ENCODE results near the gene SEMA3E. TPM values are rescaled to one million over a fixed set of nuclear protein-coding genes. Genes with fewer than 3 reads are reported as not detected.

The SEMA3E gene
- total RNA-seq, 5 donors from 2014 or later (not counting 1 experiment from before 2014, with no cell fraction given) = not detected

DNA sequence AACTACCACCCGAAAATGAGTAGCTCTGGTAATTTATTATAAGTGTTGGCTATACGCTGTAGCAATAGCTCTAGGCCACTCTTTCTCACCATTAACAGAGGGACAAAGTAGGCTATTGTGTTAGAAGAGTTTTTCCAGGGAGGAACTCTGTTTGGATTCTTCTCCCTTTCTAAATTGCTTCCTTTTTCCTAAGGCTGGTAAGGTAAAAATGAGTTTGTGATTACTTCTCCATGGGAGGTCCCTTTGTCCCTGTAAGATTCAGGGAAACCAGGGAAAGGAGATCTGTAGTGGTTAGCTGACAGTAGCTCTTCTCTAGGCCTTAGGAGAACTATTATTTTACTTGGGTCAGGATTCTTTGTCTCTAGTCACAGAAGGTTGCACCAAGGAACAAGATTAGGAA, 23.2 kb upstream of the SEMA3E start:
- Mint-ChIP-seq H3K27me3 (no peaks in the 10 kb centered on the region), H3K9me3 (peaks cover 0 to 4% (median 0%) of the 10 kb centered on the region in 3 donors), H3K4me1 (no peaks in the 10 kb centered on the region), H3K36me3 (no peaks in the 10 kb centered on the region), H3K27ac (no peak overlapping the region), H3K4me3 (no peak overlapping the region)
- H3K4me1 ChIP-seq (ENCODE audit: control insufficient read depth in 1 of 2, extremely low read depth in 1 of 2, insufficient read depth in 2 of 2, low read length in 2 of 2) = no peaks in the 10 kb centered on the region
- DNase-seq (no peak), ATAC-seq (replicated peaks in 1 of 4) (no peak)
- H3K36me3 ChIP-seq (ENCODE audit: control insufficient read depth in 2 of 2, extremely low read depth in 1 of 2, insufficient read depth in 1 of 2, low read length in 1 of 2) = no peaks in the 10 kb centered on the region
- WGBS (ENCODE audit: insufficient coverage) = no CpG with 5 or more reads among the region's 2 CpGs
- H3K4me3 ChIP-seq (ENCODE audit: control insufficient read depth in 1 of 2, extremely low read depth in 1 of 2, low read length in 1 of 2) = no peak overlapping the region
- H3K27ac ChIP-seq (ENCODE audit: low read length) = no peak overlapping the region
- no peaks in the 10 kb centered on the region for H3K27me3 ChIP-seq (replicated peaks in 1 of 2; ENCODE audit: control insufficient read depth in 2 of 2, extremely low read depth in 1 of 2, insufficient read depth in 2 of 2, low read length in 1 of 2)
- H3K9me3 ChIP-seq = no peaks in the 10 kb centered on the region
- POLR2A ChIA-PET = no interaction called here
- CTCF ChIA-PET = no interaction called here

DNA sequence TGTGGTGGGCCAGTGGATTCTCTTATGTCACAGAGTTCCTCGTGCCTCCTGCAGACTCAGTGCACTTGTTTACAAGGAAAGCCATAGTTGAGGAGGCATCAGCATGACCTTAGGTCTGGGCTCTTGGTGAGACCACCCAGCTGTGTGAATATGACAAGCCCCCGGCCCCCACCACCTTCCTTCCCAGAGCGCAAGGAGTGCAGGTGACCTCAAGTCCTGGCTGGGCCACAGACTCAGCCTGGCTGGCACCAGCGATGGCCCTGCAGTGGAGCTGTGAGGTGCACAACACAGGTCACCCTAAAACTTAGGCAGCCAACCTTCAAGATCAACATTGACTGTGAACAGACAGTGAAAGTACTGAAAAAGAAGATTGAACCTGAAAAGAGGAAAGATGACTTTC, 14.2 kb upstream of the SEMA3E start:
- Mint-ChIP-seq H3K27ac (no peak overlapping the region), H3K27me3 (no peaks in the 10 kb centered on the region), H3K4me3 (no peak overlapping the region), H3K4me1 (no peaks in the 10 kb centered on the region), H3K9me3 (peaks cover 4 to 23% (median 21%) of the 10 kb centered on the region in 3 donors), H3K36me3 (no peaks in the 10 kb centered on the region)
- no peak for ATAC-seq (replicated peaks in 1 of 4)
- Histone ChIP-seq H3K4me3 (ENCODE audit: control insufficient read depth in 1 of 2, extremely low read depth in 1 of 2, low read length in 1 of 2) (no peak overlapping the region), H3K27ac (ENCODE audit: low read length) (no peak overlapping the region), H3K9me3 (no peaks in the 10 kb centered on the region), H3K4me1 (ENCODE audit: control insufficient read depth in 1 of 2, extremely low read depth in 1 of 2, insufficient read depth in 2 of 2, low read length in 2 of 2) (no peaks in the 10 kb centered on the region), H3K27me3 (replicated peaks in 1 of 2; ENCODE audit: control insufficient read depth in 2 of 2, extremely low read depth in 1 of 2, insufficient read depth in 2 of 2, low read length in 1 of 2) (no peaks in the 10 kb centered on the region), H3K36me3 (ENCODE audit: control insufficient read depth in 2 of 2, extremely low read depth in 1 of 2, insufficient read depth in 1 of 2, low read length in 1 of 2) (no peaks in the 10 kb centered on the region)
- DNase-seq = no peak
- ChIA-PET POLR2A (no interaction called here), CTCF (no interaction called here)
- WGBS (ENCODE audit: insufficient coverage) = 74% methylated on average over 4 of the region's 4 CpGs

DNA sequence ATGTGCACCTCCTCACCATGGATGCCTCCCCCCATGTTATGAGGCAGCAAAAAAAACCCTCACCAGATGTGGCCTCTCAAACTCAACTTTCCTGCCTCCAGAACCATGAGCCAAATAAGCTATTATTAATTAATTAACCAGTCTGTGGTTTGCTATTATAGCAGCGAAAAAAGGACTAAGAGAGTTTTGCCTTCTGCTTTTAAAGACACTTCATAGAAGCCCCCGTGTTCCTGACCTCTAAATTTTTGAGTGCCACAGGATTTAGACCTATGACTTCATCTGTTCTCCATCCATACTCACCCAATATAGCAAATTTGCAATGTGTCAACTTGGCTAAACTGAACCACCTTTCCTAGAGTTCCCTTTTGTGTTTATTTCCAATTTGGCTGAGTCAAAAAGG, 9.2 kb upstream of the SEMA3E start:
- Mint-ChIP-seq H3K36me3 (no peaks in the 10 kb centered on the region), H3K4me1 (no peaks in the 10 kb centered on the region), H3K27ac (no peak overlapping the region), H3K4me3 (no peak overlapping the region), H3K27me3 (no peaks in the 10 kb centered on the region), H3K9me3 (peaks cover 6 to 19% (median 18%) of the 10 kb centered on the region in 3 donors)
- Histone ChIP-seq H3K9me3 (no peaks in the 10 kb centered on the region), H3K4me1 (ENCODE audit: control insufficient read depth in 1 of 2, extremely low read depth in 1 of 2, insufficient read depth in 2 of 2, low read length in 2 of 2) (no peaks in the 10 kb centered on the region), H3K27me3 (replicated peaks in 1 of 2; ENCODE audit: control insufficient read depth in 2 of 2, extremely low read depth in 1 of 2, insufficient read depth in 2 of 2, low read length in 1 of 2) (no peaks in the 10 kb centered on the region), H3K4me3 (ENCODE audit: control insufficient read depth in 1 of 2, extremely low read depth in 1 of 2, low read length in 1 of 2) (no peak overlapping the region), H3K36me3 (ENCODE audit: control insufficient read depth in 2 of 2, extremely low read depth in 1 of 2, insufficient read depth in 1 of 2, low read length in 1 of 2) (no peaks in the 10 kb centered on the region), H3K27ac (ENCODE audit: low read length) (no peak overlapping the region)
- ATAC-seq (replicated peaks in 1 of 4) (no peak), DNase-seq (no peak)
- WGBS (ENCODE audit: insufficient coverage) = 80% methylated on average over 1 of the region's 2 CpGs
- ChIA-PET POLR2A (no interaction called here), CTCF (no interaction called here)

DNA sequence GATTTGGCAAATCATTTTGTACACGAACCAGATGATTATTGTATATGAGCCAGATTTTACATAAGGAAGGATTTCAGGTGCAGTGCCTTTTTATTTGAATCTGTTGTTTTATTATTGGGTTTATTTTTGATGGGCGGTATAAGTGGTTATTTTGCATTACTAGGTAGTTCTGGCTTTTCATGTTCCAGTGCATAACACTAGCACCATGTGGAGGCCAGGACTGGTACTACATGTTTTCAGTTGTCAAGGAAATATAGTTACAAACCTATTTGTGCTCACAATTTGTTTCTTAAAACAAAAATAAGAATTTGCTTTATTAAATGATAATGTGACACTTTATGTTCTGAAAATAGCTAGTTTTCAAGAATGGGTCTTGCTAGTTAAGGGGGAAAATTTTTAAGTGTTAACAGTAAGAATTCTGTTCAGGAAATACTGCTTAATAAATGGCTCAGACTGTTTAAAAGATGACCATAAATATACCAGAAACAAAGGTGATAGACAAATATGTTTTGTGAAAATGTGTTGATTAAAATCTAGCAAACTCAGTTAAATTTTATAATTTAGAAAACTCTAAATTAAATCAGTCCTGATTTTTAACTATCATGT, 7.1 kb upstream of the SEMA3E start:
- ChIA-PET POLR2A (interaction anchor here in 1 of 2 donors (0.5 kb wide), 1 partner anchor 1142 kb away, joined by 4 read pairs; no protein-coding TSS in a partner anchor), CTCF (no interaction called here)
- H3K27ac ChIP-seq (ENCODE audit: low read length) = no peak overlapping the region
- no peak for DNase-seq
- H3K36me3 Mint-ChIP-seq = no peaks in the 10 kb centered on the region
- H3K4me3 Mint-ChIP-seq = no peak overlapping the region
- H3K4me1 ChIP-seq (ENCODE audit: control insufficient read depth in 1 of 2, extremely low read depth in 1 of 2, insufficient read depth in 2 of 2, low read length in 2 of 2) = no peaks in the 10 kb centered on the region
- no peak overlapping the region for H3K4me3 ChIP-seq (ENCODE audit: control insufficient read depth in 1 of 2, extremely low read depth in 1 of 2, low read length in 1 of 2)
- no peaks in the 10 kb centered on the region for H3K27me3 ChIP-seq (replicated peaks in 1 of 2; ENCODE audit: control insufficient read depth in 2 of 2, extremely low read depth in 1 of 2, insufficient read depth in 2 of 2, low read length in 1 of 2)
- no peak for ATAC-seq (replicated peaks in 1 of 4)
- no peaks in the 10 kb centered on the region for H3K4me1 Mint-ChIP-seq
- H3K9me3 ChIP-seq = no peaks in the 10 kb centered on the region
- no peaks in the 10 kb centered on the region for H3K36me3 ChIP-seq (ENCODE audit: control insufficient read depth in 2 of 2, extremely low read depth in 1 of 2, insufficient read depth in 1 of 2, low read length in 1 of 2)
- no CpG with 5 or more reads among the region's 2 CpGs for WGBS (ENCODE audit: insufficient coverage)
- no peak overlapping the region for H3K27ac Mint-ChIP-seq
- H3K9me3 Mint-ChIP-seq = peaks cover 9 to 14% (median 9%) of the 10 kb centered on the region in 3 donors
- H3K27me3 Mint-ChIP-seq = no peaks in the 10 kb centered on the region

DNA sequence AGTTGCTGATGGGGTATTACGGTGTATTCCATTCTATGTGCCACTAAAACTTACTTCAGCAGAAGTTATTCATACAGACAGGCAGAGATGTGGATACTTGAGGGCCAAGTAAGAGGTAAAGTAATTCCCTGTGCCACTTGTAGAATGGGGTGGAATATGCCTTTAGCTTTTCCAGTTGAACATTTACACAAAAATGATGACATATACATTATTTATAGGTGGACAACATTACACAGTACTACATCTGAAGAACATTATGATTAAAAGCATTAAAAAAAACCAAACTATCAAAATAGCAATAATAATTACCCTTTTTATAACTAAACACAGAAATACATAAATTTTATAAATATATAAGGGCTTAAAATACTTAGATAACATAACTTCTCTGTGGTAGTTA, 3.5 kb upstream of the SEMA3E start:
- Mint-ChIP-seq H3K4me1 (no peaks in the 10 kb centered on the region), H3K4me3 (no peak overlapping the region), H3K27ac (no peak overlapping the region), H3K27me3 (peaks cover 4 to 9% of the 10 kb centered on the region in 2 donors), H3K9me3 (peaks cover 0 to 5% (median 3%) of the 10 kb centered on the region in 3 donors), H3K36me3 (no peaks in the 10 kb centered on the region)
- peaks cover 2 to 4% of the 10 kb centered on the region in 2 experiments for H3K27me3 ChIP-seq (replicated peaks in 1 of 2; ENCODE audit: control insufficient read depth in 2 of 2, extremely low read depth in 1 of 2, insufficient read depth in 2 of 2, low read length in 1 of 2)
- H3K27ac ChIP-seq (ENCODE audit: low read length) = no peak overlapping the region
- H3K36me3 ChIP-seq (ENCODE audit: control insufficient read depth in 2 of 2, extremely low read depth in 1 of 2, insufficient read depth in 1 of 2, low read length in 1 of 2) = no peaks in the 10 kb centered on the region
- no peak overlapping the region for H3K4me3 ChIP-seq (ENCODE audit: control insufficient read depth in 1 of 2, extremely low read depth in 1 of 2, low read length in 1 of 2)
- no CpG with 5 or more reads among the region's 1 CpG for whole genome bisulfite sequencing (ENCODE audit: insufficient coverage)
- no peaks in the 10 kb centered on the region for H3K4me1 ChIP-seq (ENCODE audit: control insufficient read depth in 1 of 2, extremely low read depth in 1 of 2, insufficient read depth in 2 of 2, low read length in 2 of 2)
- no peaks in the 10 kb centered on the region for H3K9me3 ChIP-seq
- CTCF ChIA-PET = no interaction called here
- POLR2A ChIA-PET = no interaction called here
- DNase-seq (no peak), ATAC-seq (replicated peaks in 1 of 4) (no peak)

DNA sequence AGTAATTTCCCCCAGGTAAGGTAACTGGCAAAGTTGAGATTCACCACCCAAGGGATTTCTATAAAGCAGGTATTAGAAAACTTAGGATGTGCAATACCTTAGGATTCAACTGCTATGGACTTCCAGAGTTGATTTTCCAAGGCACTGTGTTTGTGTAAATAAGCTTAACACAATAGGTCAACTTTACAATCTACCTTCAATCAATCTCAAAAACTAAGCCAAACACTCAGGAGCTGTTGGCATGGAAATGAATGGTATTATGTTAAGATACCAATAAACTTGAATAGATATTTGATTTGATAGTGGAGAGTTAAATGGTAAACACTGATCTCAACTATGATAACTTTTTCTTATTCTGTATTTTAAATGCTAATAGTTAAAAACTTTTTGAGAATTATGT, 762 bp upstream of the SEMA3E start:
- Mint-ChIP-seq H3K4me3 (no peak overlapping the region), H3K36me3 (no peaks in the 10 kb centered on the region), H3K9me3 (peaks cover 0 to 3% (median 3%) of the 10 kb centered on the region in 3 donors), H3K27ac (no peak overlapping the region), H3K27me3 (peaks cover 4 to 9% of the 10 kb centered on the region in 2 donors), H3K4me1 (no peaks in the 10 kb centered on the region)
- Histone ChIP-seq H3K27ac (ENCODE audit: low read length) (no peak overlapping the region), H3K4me3 (ENCODE audit: control insufficient read depth in 1 of 2, extremely low read depth in 1 of 2, low read length in 1 of 2) (no peak overlapping the region), H3K9me3 (no peaks in the 10 kb centered on the region), H3K27me3 (replicated peaks in 1 of 2; ENCODE audit: control insufficient read depth in 2 of 2, extremely low read depth in 1 of 2, insufficient read depth in 2 of 2, low read length in 1 of 2) (peaks cover 2 to 4% of the 10 kb centered on the region in 2 experiments), H3K4me1 (ENCODE audit: control insufficient read depth in 1 of 2, extremely low read depth in 1 of 2, insufficient read depth in 2 of 2, low read length in 2 of 2) (no peaks in the 10 kb centered on the region), H3K36me3 (ENCODE audit: control insufficient read depth in 2 of 2, extremely low read depth in 1 of 2, insufficient read depth in 1 of 2, low read length in 1 of 2) (no peaks in the 10 kb centered on the region)
- POLR2A ChIA-PET = no interaction called here
- DNase-seq (no peak), ATAC-seq (replicated peaks in 1 of 4) (no peak)
- CTCF ChIA-PET = no interaction called here

DNA sequence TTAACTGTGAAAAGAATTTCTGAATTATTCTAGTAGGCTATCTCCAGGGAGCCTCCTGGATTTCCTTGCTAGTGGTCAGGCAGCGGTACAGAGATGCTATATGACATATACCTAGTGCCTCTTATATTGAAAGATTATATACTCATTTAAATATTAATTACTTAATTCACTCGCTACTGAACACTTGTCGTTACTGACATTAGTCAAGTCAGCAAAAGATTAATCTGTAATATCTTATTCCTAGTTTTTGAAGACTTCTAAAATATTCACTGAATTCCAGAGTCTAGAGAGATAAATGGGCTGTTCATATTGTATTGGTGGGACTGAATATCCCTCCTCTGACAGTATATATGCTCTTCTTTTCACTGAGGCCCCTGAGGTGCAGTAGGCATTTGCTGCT, 2.9 kb downstream of the SEMA3E start:
- Mint-ChIP-seq H3K4me3 (no peak overlapping the region), H3K36me3 (no peaks in the 10 kb centered on the region), H3K9me3 (no peaks in the 10 kb centered on the region), H3K27ac (no peak overlapping the region), H3K27me3 (peaks cover 4 to 9% of the 10 kb centered on the region in 2 donors), H3K4me1 (no peaks in the 10 kb centered on the region)
- Histone ChIP-seq H3K4me1 (ENCODE audit: control insufficient read depth in 1 of 2, extremely low read depth in 1 of 2, insufficient read depth in 2 of 2, low read length in 2 of 2) (no peaks in the 10 kb centered on the region), H3K36me3 (ENCODE audit: control insufficient read depth in 2 of 2, extremely low read depth in 1 of 2, insufficient read depth in 1 of 2, low read length in 1 of 2) (no peaks in the 10 kb centered on the region), H3K9me3 (no peaks in the 10 kb centered on the region), H3K4me3 (ENCODE audit: control insufficient read depth in 1 of 2, extremely low read depth in 1 of 2, low read length in 1 of 2) (no peak overlapping the region), H3K27ac (ENCODE audit: low read length) (no peak overlapping the region), H3K27me3 (replicated peaks in 1 of 2; ENCODE audit: control insufficient read depth in 2 of 2, extremely low read depth in 1 of 2, insufficient read depth in 2 of 2, low read length in 1 of 2) (peaks cover 2 to 4% of the 10 kb centered on the region in 2 experiments)
- POLR2A ChIA-PET = no interaction called here
- no peak for ATAC-seq (replicated peaks in 1 of 4)
- WGBS (ENCODE audit: insufficient coverage) = no CpG with 5 or more reads among the region's 3 CpGs
- DNase-seq = no peak
- CTCF ChIA-PET = no interaction called here
